Erythroblast (primary cell): Measurements from ENCODE around the gene HSF2BP.

Experiments used
- GATA1 ChIP-seq: IDR thresholded peaks from 2 replicates; pipeline ENCODE4 v1.6.1; 2011; ENCODE audit warnings: low read depth, mild to moderate bottlenecking, control low read depth, low read length, moderate library complexity
- POLR2A ChIP-seq: IDR thresholded peaks from 2 replicates; pipeline ENCODE4 v1.6.1; 2011; ENCODE audit warnings: mild to moderate bottlenecking, low read length

- TF ChIP-seq POLR2A (no peak), GATA1 (no peak)
Observed at GRCh38 chr21:43588957-43589356, 70.3 kb downstream of the HSF2BP start.
